CD1c-positive myeloid dendritic cell (primary cell): ENCODE results near the gene PALS2.

Experiments used
- DNase-seq: peaks from one replicate; pipeline ENCODE4 v3.0.0-alpha.2; 2016; ENCODE audit errors: extremely low spot score

PALS2 gene, protein sequence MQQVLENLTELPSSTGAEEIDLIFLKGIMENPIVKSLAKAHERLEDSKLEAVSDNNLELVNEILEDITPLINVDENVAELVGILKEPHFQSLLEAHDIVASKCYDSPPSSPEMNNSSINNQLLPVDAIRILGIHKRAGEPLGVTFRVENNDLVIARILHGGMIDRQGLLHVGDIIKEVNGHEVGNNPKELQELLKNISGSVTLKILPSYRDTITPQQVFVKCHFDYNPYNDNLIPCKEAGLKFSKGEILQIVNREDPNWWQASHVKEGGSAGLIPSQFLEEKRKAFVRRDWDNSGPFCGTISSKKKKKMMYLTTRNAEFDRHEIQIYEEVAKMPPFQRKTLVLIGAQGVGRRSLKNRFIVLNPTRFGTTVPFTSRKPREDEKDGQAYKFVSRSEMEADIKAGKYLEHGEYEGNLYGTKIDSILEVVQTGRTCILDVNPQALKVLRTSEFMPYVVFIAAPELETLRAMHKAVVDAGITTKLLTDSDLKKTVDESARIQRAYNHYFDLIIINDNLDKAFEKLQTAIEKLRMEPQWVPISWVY

DNA sequence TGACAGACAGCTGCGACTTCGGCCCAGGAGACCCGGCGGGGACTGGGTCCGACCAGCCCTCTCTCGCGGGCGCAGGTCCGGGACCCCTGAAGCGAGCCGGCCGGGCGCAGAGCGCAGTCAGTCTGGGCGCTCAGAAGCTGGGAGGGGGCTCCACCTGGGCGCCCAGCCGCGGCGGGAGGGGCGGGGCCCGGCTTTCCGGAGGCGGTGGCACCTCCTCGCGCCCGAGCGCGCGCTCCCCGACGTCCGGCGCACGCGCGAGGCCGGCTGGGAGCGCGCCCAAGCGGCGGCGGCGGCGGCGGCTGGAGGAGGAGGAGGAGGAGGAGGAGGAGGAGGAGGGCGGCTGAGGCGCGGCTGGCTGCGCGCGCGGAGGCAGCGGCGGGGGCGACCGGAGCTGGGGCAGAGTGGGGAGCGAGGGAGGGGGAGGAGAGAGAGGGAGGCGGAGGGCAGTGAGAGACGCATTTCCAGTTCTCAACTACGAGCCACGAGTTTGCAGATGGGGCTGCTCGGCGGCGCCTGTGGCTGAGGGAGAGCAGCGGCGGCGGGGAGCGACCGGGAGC is at the start of gene PALS2:
Gene PALS2 (plus strand): TSS at position 456 of the 557 bp plus-strand sequence. CDS start 50,216 bp downstream, outside the sequence.
- DNase-seq = peak; percentile 68

GRCh38 chr7:24531255-24531654 is 42.0 kb upstream of the PALS2 start:
- no peak for DNase-seq

GRCh38 chr7:24536682-24537081 is 36.6 kb upstream of the PALS2 start:
- no peak for DNase-seq

DNA sequence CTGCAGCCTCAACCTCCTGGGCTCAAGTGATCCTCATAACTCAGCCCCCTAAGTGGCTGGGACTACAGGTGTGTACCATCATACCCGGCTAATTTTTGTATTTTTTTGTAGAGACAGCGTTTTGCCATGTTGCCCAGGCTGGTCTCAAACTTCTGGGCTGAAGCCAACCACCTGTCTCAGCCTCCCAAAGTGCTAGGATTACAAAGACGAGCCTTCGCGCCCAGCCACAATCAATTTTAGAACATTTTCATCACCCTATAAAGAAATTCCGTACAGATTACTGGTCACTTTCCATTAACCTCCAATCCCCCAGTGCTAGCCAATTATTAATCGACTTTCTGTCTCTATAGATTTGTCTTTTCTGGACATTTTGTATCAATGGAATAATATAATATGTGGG is 32.3 kb upstream of the PALS2 start:
- DNase-seq = no peak

DNA sequence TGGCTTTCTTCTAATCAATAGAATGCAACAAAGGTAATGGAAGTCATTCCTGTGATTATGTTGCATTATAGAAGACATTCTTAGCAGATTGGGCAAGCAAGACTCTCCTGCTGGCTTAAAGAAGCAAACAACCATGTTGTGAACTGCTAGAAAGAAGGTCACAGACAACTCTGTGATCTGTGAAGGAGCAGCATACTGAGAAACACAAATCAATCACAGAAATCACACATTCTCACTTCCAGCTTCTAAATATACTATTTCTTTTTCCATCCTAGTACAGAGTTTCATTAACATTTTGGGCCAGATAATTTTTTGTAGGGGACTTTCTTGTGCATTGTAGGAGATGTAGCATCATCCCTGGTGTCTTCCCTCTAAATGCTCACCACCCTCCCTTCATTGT is 28.0 kb upstream of the PALS2 start:
- no peak for DNase-seq

GRCh38 chr7:24548390-24548789 is 24.9 kb upstream of the PALS2 start:
- no peak for DNase-seq

GRCh38 chr7:24549991-24550390 is 23.3 kb upstream of the PALS2 start:
- DNase-seq = no peak

DNA sequence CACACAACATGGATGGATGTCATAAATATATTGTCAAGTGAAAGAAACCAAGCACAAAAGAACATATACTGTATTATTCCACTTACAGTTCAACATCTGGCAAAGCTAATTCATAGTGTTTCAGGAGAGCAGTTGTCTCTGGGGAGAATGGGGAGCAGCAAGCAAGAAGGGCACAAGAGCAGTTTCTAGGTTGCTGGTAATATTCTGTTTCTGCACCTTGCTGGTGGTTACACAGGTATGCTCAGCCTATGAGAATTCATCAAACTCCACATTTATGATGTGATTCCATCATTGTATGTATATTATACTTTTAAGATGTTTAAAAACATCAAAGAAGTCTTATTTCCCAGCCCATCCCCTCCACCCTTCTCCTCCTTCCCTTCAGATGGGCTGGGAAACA is 18.1 kb upstream of the PALS2 start:
- no peak for DNase-seq

- no peak for DNase-seq
Observed at GRCh38 chr7:24555719-24556118, 17.5 kb upstream of the PALS2 start.

- no peak for DNase-seq
Observed at GRCh38 chr7:24560772-24561171, 12.5 kb upstream of the PALS2 start.

- no peak for DNase-seq
Observed at GRCh38 chr7:24566274-24566673, 7.0 kb upstream of the PALS2 start.

DNA sequence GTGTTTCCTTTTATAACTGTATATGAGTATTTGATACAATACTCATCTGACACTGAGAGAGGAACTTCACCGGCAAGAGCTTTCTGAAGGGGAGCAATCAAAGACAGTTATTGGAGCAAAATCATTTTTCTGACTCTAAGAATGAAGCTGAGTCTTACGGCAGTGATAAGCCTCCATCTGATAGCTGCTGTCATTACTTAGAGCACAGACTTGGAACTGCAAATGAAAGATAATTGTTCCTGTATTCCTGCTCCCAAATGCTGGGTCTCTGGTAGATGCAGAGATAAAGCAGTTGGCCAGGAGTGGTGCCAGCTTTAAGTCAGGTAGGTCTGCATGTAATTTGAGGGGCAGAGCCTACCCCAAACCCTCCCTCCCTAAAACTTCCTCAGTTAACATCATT is 2.3 kb upstream of the PALS2 start:
- DNase-seq = no peak

DNA sequence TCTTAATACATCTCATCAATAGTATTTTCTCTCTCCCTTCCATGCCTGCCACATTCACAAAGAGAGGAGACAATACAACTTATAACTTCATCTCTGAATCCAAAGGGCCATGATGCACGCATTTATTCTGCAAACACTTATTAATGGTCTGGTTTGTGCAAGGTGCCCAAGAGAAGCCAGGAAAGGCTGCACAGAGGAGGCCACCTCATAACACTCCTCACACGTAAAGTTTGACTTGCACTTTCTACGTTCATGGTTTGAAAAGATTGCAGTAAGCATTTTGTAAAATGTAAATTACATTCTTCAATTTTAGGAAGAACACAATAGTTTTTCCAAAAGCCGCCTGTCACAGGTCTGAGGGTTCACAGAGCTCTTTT is 1.2 kb upstream of the PALS2 start:
- no peak for DNase-seq

DNA sequence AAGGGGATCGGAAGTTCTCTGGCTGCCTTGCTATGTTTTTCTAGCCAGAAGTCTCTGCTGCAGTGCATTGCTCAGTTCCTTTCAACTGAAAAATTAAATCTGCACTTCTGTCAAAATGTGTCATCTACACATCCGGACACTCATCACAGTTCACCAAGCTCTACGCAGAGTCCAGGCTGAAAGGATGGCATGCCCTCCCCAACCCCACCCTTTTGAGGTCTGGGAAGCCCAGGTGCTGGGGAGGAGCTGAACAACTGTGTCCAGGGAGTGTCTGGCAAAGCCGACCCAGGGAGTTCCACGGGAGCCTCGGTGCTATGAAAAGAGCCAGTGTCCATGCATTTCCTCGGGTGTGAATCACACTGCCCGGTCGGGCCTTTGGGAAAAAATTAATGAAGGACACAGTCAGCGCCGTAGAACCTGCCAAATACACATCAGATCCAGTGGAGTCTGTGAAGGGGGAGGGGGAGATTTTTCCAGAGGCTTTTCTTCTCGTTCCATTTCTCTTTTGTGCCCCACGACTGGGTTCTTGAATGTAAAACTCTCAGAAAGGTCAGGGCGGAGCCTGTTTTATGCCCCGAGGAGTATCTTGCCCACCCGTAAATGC is 757 bp upstream of the PALS2 start:
- peak; percentile 10 for DNase-seq

DNA sequence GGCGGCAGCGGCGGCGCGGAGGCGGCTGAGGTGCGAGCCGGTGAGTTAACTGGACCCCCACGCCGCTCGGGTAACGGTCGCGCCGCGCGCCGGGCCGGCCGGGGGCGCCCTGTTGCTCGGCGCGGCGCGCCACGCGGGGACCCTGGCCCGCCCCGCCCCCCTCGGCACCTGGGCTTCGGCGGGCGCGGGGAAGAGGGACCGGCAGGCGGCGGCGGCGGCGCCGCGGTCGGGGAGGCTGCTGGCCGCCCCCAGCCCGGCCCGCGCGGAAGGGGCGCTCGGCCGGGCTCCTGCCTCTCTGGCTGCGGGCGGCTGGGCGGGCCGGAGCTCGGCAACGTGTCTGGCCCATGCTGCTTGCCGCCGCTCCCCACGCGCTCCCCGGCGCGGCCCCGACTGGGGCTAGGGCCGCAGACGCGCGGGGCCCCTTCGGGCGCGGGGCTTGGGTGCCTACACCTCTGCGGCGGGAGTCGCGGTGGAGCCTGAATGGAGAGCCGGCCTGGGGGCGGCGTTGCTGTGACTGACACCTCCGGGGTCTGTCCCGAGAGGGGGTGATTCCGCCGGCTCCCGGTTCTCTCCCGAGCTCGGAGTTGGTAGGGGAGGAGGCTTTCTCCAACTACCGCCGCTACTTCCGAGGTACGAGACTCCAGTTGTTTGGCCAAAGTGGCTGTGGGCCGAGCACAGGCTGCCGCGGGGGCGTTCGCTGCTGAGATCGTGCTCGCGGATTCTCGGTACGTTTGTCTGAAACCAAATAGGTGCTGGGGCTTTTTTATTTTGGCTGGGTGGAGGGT is 494 bp downstream of the PALS2 start:
- peak; percentile 49 for DNase-seq

- DNase-seq = no peak
Observed at GRCh38 chr7:24574386-24574785, 1.1 kb downstream of the PALS2 start.

DNA sequence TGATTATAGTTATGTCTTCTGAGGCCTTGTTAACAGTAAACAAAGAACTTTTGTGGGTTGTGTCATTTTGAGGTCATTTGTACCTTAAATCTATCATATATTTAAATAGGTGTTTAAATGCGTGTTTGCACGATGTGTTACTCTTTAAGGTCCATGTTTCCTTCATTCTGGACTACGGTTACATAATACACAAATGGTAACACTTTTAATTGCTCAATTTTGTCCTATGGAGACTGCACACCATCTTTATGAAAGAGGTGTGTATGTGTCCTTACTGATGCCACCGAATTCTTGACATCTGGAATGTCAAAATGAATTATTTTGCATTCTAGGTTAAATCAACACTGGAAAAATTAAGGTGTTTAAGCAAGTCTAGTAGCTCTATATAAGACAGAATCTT is 1.7 kb downstream of the PALS2 start:
- no peak for DNase-seq

GRCh38 chr7:24576171-24577025 is 3.1 kb downstream of the PALS2 start:
- peak; percentile 37 for DNase-seq

DNA sequence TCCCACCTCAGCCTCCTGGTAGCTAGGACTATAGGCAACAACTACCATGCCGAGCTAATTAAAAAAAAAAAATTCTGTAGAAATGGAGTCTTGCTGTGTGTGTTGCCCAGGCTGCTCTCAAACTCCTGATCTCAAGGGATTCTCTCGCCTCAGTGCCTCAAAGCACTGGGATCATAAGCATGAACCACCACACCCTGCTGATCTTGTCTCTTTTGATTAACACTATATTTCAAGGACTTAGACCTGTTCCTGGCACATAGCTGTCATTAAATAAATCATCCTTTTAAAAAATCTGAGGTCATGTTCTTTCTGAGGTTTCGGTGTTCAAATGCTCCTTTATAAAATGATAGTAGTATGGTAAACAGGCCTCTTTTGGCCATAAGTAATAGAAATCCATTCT is 4.8 kb downstream of the PALS2 start:
- no peak for DNase-seq

- DNase-seq = no peak
Observed at GRCh38 chr7:24580283-24580946, 7.2 kb downstream of the PALS2 start.

DNA sequence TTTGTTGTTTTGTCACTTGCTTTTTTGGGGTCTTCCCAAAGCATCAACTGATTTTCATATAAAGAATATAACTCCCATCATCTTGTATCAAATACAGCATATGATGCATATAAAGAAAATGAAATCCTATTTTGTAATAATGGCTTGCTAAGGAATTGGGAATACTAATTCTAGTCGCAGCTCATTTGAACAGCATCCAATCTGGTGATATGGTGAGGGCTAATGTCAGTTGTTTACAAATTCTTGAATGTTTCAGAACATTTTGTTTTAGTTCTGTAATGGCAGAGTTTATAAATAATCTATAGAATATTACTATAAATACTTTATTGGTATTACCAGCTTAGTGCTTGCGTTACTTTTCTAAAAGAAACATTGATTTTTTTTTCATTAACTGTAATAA is 8.9 kb downstream of the PALS2 start:
- DNase-seq = no peak
